ENCODE results near the gene USP15. TPM values are rescaled to one million over a fixed set of nuclear protein-coding genes. Genes with fewer than 3 reads are reported as not detected.

Gene USP15
- total and polyA plus RNA-seq, 2 of the 8 experiments (the other 6 are each of a cell fraction or from before 2014, with no cell fraction given): 12.7 to 38.6 TPM

DNA sequence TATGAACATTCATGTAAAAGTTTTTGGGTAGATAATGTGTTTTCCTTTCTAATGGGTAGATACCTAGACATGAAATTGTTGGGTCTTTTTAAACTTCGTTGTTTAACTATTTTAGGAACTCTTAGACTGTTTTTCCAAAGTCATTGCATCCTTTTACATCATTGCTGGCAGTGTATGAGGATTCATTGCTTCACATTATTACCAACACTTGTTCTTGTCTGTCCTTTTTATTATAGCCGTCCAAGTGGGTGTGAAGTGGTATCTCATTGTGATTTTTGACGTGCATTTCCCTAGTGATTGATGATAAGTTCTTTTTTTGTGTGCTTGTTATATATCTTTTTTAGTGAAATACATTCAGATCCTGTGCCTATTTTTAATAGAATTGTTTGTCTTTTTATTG, 39.4 kb downstream of the USP15 start:
- H3K27ac ChIP-seq (ENCODE audit: low read depth, low read length): no peak overlapping the region
- H3K4ac ChIP-seq (replicated peaks; ENCODE audit: insufficient read length, low read depth, low read length): no peak overlapping the region
- no peak overlapping the region for H2BK20ac ChIP-seq (ENCODE audit: low read length)
- no peak overlapping the region for H3K4me3 ChIP-seq (ENCODE audit: extremely low read depth in 1 of 4, insufficient read depth in 2 of 4, low read depth in 3 of 4, low read length in 4 of 4)
- H3K4me2 ChIP-seq (ENCODE audit: insufficient read depth in 1 of 2, low read depth in 2 of 2, low read length in 2 of 2): no peak overlapping the region
- H3K4me1 ChIP-seq (replicated peaks in 1 of 4; ENCODE audit: control insufficient read depth in 3 of 4, insufficient read depth in 4 of 4, low read length in 3 of 4): no peaks in the 10 kb centered on the region
- no peaks in the 10 kb centered on the region for H3K27me3 ChIP-seq (replicated peaks in 1 of 4; ENCODE audit: control insufficient read depth in 3 of 4, extremely low read depth in 1 of 4, insufficient read depth in 3 of 4, low read length in 3 of 4)
- H3K18ac ChIP-seq (ENCODE audit: extremely low read depth, low read length): no peak overlapping the region
- no peak overlapping the region for H2BK5ac ChIP-seq (ENCODE audit: low read depth, low read length)
- no peaks in the 10 kb centered on the region for H3K23me2 ChIP-seq (ENCODE audit: low read depth, low read length)
- no peak overlapping the region for H2AK5ac ChIP-seq (ENCODE audit: low read depth, low read length)
- H4K5ac ChIP-seq (ENCODE audit: insufficient read length, low read depth, low read length): no peak overlapping the region
- H2BK12ac ChIP-seq (ENCODE audit: low read depth, low read length): no peak overlapping the region
- DNase-seq (ENCODE audit: low read depth in 1 of 2, low spot score in 2 of 2) (no peak), FAIRE-seq (no peak)
- no peaks in the 10 kb centered on the region for H3K79me2 ChIP-seq (ENCODE audit: control insufficient read depth in 1 of 2, insufficient read depth in 2 of 2, low read length in 2 of 2)
- POLR2A ChIA-PET (ENCODE audit: partially characterized antibody): no interaction called here
- no peak overlapping the region for H3K14ac ChIP-seq (ENCODE audit: insufficient read length)
- H3K9me3 ChIP-seq (ENCODE audit: insufficient read depth in 2 of 2, low read depth in 1 of 2, low read length in 1 of 2): no peaks in the 10 kb centered on the region; a peak in 1 of 4 replicates
- no peak overlapping the region for H3K23ac ChIP-seq (ENCODE audit: insufficient read length)
- CTCF ChIA-PET (ENCODE audit: partially characterized antibody): no interaction called here
- peaks cover 0 to 14% (median 6%) of the 10 kb centered on the region in 4 experiments; a peak in 3 of 8 replicates for H3K36me3 ChIP-seq (ENCODE audit: control insufficient read depth in 2 of 4, insufficient read depth in 4 of 4, low read length in 3 of 4)
- H4K8ac ChIP-seq (ENCODE audit: extremely low read depth, insufficient read depth, low read length): no peak overlapping the region
- H2BK120ac ChIP-seq (replicated peaks; ENCODE audit: low read depth, low read length): no peak overlapping the region
- H3K9ac ChIP-seq (replicated peaks in 1 of 4; ENCODE audit: extremely low read depth in 1 of 4, low read depth in 3 of 4, low read length in 3 of 4): no peak overlapping the region
- no peak overlapping the region for H3K56ac ChIP-seq (replicated peaks; ENCODE audit: insufficient read length, low read depth, low read length)
- H3K79me1 ChIP-seq (ENCODE audit: low read depth, low read length): no peaks in the 10 kb centered on the region
- 91% methylated on average over 3 of the region's 3 CpGs; no CpG with 5 or more reads in 1 of the 2 experiments for WGBS, 2 experiments (ENCODE audit: extremely low coverage in 1 of 2, insufficient coverage in 1 of 2, insufficient read length in 1 of 2, insufficient replicate concordance in 2 of 2, low coverage in 1 of 2, low lambda C conversion rate in 2 of 2, missing lambda C conversion rate in 1 of 2)
- no peak overlapping the region for H2BK15ac ChIP-seq (ENCODE audit: low read length)
- H2AFZ ChIP-seq (ENCODE audit: low read length): no peak overlapping the region
- no peak overlapping the region for H4K91ac ChIP-seq (replicated peaks; ENCODE audit: insufficient read length, low read length)
- H4K20me1 ChIP-seq (replicated peaks in 1 of 2; ENCODE audit: control insufficient read depth in 1 of 2, insufficient read depth in 2 of 2, low read length in 2 of 2): no peaks in the 10 kb centered on the region
- TF ChIP-seq SP4 (IDR thresholded peaks at IDR 0.05; ENCODE audit: low read length) (no peak), SP1 (IDR thresholded peaks at IDR 0.05; ENCODE audit: low read depth, low read length) (no peak), BRCA1 (IDR thresholded peaks at IDR 0.05; ENCODE audit: low read depth, low read length) (no peak), TAF7 (optimal IDR thresholded peaks at IDR 0.05; ENCODE audit: borderline replicate concordance, low read depth, low read length) (no peak), HDAC2 (IDR thresholded peaks at IDR 0.05; ENCODE audit: borderline replicate concordance in 1 of 2, low read depth in 2 of 2, low read length in 2 of 2) (no peak), TCF12 (IDR thresholded peaks at IDR 0.05; ENCODE audit: low read depth, low read length) (no peak)
- TF ChIP-seq, protein P1, sequence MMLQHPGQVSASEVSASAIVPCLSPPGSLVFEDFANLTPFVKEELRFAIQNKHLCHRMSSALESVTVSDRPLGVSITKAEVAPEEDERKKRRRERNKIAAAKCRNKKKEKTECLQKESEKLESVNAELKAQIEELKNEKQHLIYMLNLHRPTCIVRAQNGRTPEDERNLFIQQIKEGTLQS (IDR thresholded peaks at IDR 0.05; ENCODE audit: insufficient read depth, low read depth, low read length): no peak
- TF ChIP-seq, protein P2, sequence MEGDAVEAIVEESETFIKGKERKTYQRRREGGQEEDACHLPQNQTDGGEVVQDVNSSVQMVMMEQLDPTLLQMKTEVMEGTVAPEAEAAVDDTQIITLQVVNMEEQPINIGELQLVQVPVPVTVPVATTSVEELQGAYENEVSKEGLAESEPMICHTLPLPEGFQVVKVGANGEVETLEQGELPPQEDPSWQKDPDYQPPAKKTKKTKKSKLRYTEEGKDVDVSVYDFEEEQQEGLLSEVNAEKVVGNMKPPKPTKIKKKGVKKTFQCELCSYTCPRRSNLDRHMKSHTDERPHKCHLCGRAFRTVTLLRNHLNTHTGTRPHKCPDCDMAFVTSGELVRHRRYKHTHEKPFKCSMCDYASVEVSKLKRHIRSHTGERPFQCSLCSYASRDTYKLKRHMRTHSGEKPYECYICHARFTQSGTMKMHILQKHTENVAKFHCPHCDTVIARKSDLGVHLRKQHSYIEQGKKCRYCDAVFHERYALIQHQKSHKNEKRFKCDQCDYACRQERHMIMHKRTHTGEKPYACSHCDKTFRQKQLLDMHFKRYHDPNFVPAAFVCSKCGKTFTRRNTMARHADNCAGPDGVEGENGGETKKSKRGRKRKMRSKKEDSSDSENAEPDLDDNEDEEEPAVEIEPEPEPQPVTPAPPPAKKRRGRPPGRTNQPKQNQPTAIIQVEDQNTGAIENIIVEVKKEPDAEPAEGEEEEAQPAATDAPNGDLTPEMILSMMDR (IDR thresholded peaks at IDR 0.05; ENCODE audit: control extremely low read depth in 1 of 3, insufficient read depth in 1 of 3, low read depth in 1 of 3, low read length in 3 of 3): no peak
- TF ChIP-seq, protein P3, sequence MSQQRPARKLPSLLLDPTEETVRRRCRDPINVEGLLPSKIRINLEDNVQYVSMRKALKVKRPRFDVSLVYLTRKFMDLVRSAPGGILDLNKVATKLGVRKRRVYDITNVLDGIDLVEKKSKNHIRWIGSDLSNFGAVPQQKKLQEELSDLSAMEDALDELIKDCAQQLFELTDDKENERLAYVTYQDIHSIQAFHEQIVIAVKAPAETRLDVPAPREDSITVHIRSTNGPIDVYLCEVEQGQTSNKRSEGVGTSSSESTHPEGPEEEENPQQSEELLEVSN (IDR thresholded peaks at IDR 0.05): no peak

All from H1 (cell line).